Measurements from ENCODE around the gene ESPNL.

The ESPNL gene

GRCh38 chr2:238128061-238128440 lies 27.9 kb downstream of the ESPNL start:
- DNase-seq (ENCODE audit: low spot score) (no peak), FAIRE-seq (no peak)

DNA sequence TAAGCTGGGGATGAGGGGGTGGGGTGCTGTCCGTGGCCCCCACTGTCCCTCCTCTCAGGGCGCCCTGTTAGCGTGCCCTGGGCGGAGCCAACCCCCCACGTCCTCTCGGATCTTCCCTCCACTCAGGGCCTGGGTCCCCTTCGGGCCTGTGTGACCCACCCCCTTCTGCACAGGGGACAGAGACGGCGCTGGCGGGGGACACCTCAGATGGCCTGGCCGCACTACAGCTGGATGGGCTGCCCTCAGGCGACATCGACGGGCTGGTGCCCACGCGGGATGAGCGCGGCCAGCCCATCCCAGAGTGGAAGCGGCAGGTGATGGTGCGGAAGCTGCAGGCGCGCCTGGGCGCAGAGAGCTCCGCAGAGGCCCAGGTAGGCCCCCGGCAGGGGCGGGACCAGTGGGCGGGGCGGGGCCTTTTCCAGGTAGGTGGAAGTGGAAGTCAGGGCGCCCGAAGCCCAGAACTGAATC lies 28.4 kb downstream of the ESPNL start:
- DNase-seq (ENCODE audit: low spot score) (no peak), FAIRE-seq (no peak)

GRCh38 chr2:238129166-238130010 lies 29.2 kb downstream of the ESPNL start:
- no peak for FAIRE-seq
- no peak for DNase-seq (ENCODE audit: low spot score)

GRCh38 chr2:238130111-238130695 lies 30.1 kb downstream of the ESPNL start:
- no peak for FAIRE-seq
- no peak for DNase-seq (ENCODE audit: low spot score)

DNA sequence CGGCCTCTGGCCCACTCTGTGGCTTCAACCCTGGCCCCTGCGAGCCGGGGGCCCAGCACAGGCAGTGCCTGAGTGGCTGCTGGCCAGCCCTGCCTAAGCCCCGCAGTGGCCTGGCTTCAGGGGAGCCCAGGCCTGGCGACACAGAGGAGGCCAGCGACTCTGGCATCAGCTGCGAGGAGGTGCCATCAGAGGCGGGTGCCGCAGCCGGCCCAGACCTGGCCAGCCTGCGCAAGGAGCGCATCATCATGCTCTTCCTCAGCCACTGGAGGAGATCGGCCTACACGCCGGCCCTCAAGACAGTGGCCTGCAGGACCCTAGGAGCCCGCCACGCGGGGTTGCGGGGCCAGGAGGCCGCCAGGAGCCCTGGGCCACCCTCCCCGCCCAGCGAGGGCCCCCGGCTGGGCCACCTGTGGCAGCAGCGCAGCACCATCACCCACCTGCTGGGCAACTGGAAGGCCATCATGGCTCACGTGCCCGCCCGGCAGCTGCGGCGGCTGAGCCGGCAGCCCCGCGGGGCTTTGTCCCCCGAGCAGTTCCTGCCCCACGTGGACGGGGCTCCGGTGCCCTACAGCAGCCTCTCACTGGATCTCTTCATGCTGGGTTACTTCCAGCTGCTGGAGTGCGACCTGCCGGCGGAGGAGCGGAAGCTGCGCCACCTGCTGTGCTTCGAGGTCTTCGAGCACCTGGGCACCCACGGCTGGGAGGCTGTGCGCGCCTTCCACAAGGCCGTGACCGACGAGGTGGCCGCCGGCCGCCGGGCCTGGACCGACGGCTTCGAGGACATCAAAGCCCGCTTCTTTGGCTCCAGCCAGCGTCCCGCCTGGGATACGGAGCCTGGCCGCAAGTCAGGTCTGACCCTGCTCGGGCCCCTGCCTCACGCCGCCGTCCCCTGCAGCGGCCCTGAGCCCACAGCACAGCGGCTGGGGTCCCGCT lies 30.8 kb downstream of the ESPNL start:
- no peak for FAIRE-seq
- no peak for DNase-seq (ENCODE audit: low spot score)

- FAIRE-seq (no peak), DNase-seq (ENCODE audit: low spot score) (no peak)
Measured at GRCh38 chr2:238131761-238132462, 31.8 kb downstream of the ESPNL start.

- DNase-seq (ENCODE audit: low spot score), result no peak
- no peak for FAIRE-seq
Measured at GRCh38 chr2:238132463-238133450, 32.6 kb downstream of the ESPNL start.

DNA sequence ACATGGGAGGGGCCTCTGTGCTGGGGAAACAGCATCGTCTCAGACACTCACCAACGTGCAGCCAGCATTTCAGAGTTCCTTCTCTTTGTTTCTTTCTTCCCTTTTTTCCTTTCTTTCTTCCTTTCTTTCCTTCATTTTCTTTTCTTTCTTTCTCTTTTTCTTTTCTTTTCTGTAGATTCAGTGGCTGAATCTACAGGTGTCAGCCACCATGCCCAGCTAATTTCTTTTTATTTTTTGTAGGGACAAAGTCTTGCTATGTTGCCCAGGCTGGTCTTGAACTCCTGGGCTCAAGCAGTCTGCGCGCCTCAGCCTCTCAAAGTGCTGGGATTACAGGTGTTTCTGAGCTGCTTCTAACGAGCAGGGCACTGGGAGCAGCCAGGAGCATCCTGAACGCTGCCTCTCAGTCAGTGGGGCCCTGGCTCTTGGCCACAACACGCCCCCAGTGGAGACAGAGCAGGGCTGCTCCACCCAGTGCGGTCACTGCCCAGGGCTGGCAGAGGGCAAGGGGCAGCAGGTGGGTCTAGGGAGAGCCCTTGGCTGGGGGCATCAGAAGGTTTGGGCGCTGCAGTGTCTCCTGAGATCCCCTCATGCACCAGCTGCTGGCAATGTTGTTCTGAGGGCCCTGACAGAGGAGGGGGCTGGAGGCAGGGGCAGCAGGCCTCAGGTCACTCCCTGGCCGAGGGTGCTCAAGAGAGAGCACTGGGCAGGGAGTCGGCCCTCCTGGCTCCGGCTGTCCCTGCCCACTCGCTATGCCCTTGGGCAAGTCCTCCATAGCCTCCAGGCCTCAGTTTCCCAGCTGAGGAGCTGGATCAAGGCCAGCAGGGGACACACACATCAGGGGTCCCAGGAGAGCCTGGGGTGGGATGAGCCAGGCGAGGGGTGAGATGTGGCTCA lies 33.6 kb downstream of the ESPNL start:
- FAIRE-seq (no peak), DNase-seq (ENCODE audit: low spot score) (no peak)

GRCh38 chr2:238134393-238134785 lies 34.2 kb downstream of the ESPNL start:
- FAIRE-seq (no peak), DNase-seq (ENCODE audit: low spot score) (no peak)

DNA sequence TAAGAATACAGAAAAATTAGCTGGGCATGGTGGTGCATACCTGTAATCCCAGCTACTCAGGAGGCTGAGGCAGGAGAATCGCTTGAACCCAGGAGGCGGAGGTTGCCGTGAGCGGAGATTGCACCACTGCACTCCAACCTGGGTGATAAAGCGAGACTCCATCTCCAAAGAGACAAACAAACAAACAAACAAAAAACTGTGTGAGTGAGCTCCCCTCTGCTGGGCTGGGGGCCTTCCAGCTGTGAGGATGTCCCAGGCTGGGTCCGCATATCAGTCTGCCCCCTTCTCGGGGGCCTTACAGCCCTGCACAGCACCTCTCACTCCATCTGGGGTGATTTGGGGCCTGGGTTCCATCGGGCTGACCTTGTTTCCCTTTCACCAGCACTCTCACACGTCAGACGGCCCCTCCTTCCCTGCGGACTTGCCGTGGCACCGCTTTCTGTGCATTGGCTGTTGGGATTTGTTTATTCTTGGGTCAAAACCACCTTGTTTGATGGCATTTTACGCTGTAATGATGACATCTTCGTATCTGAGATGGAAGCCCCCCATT lies 35.5 kb downstream of the ESPNL start:
- FAIRE-seq (no peak), DNase-seq (ENCODE audit: low spot score) (no peak)

GRCh38 chr2:238136820-238137537 lies 36.8 kb downstream of the ESPNL start:
- no peak for FAIRE-seq
- DNase-seq (ENCODE audit: low spot score), result no peak

DNA sequence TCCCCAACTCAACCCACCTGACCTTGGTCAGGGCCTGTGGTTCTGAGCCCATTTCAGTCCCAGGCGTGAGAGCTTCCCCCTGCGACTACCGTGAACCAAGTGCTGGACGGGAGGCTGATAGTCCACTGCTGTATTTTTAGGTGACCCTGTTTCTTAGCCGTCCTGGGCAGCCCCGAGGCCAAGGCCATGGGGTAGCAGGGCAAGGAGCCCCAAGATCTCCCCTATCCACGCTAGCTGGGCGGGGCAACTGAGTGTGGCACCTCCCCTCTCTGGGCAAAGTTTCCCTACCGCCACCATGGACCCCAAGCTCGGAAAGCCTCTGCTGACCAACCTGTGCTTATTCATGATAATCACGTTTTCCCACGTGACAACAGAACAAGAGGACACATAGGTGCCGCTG lies 37.7 kb downstream of the ESPNL start:
- no peak for DNase-seq (ENCODE audit: low spot score)
- no peak for FAIRE-seq

DNA sequence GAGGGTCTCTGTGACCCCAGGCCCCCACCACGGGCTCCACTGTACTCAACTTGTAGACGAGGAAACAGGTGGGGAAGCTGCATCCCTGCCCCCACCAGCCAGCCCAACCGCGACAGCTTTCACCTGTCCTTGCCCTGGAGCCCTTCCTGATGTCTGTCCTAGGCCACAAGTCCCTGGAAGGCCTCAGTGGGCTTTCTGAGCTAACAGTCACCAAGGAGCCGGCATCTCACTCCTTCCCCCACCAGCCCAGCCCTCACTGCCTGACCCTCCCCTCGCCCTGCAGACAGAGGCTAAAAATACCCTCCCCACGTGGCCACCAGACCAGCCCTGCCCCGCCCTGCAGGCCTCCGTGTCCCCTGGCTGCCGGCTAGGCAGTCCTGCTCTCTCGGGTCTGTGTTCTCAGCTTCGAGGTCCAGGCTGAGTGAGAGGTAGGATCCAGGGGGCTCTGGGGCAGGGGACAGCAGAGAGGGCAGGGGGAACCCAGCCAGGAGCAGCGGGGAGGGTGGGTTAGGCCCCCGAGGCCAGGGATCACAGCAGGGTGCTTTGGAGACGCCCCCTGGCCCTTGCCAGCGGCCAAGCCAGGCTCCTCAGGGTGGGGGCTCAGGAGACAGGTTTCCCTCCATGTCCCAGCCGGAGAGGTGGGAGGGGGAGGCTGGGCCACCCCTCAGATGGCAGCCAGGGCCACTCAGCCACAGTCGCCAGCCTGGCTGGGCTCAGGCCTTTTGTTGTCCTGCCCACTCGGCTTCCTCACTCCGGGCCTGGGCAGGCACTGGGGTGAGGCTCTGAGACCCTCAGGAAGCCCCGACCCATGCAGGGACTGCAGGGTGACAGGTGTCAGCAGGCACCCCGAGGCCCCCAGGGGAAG lies 38.4 kb downstream of the ESPNL start, which contains the start of gene KLHL30:
Gene KLHL30 (plus strand): TSS at position 338 of the 865 bp plus-strand sequence. CDS start 2,087 bp downstream, outside the sequence.
- no peak for DNase-seq (ENCODE audit: low spot score)
- FAIRE-seq, result no peak

- DNase-seq (ENCODE audit: low spot score) (no peak), FAIRE-seq (no peak)
Measured at GRCh38 chr2:238139196-238140039, 39.3 kb downstream of the ESPNL start.

DNA sequence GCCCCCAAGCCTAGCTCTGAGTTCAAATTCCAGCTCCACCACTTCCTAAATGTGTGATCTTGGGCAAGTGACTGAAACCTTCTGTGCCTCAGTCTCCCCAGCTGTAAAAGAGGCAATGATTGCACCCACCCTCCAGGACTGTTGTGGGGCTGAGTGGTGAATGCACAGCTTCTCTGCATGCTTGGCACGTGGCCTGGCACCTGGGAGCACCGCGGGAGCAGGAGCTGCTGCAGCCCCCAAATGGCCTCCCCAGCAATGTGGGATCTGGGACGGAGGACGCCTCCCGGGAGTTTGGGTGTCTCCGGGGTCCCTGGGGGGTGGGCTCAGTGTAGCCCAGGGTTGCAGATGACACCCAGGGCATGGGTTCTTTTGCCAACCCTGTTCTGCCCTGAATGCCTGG lies 39.9 kb downstream of the ESPNL start:
- FAIRE-seq, result no peak
- DNase-seq (ENCODE audit: low spot score), result no peak

Measured in RCC 7860 (cell line).